PC-9 (cell line): Measurements from ENCODE around the gene CFHR5.

Experiments
- CTCF ChIP-seq: fragments of 200-600 bp; sonication (generic); conservative IDR thresholded peaks from 2 replicates; pipeline ENCODE4 v1.6.1; 2017; ENCODE audit warnings: mixed run types, antibody characterized with exemption, mild to moderate bottlenecking, moderate library complexity
- EZH2 ChIP-seq: fragments of 200-600 bp; sonication (generic); IDR thresholded peaks from 2 replicates; pipeline ENCODE4 v1.8.0; 2017; ENCODE audit warnings: antibody characterized with exemption, low read depth

GRCh38 chr1:197001828-197002227 is 24.5 kb downstream of the CFHR5 start:
- TF ChIP-seq CTCF = no peak
- TF ChIP-seq EZH2 = no peak
